NCI-H524 treated with DMSO at 0.1 percent for 48 hours (cell line): Measurements from ENCODE around the gene THAP9.

ENCODE experiments used
- DNase-seq: peaks from one replicate; lab custom pipeline; 2025; lab: John Stamatoyannopoulos, UW

THAP9 gene

GRCh38 chr4:82957045-82957444 lies 56.5 kb downstream of the THAP9 start:
- DNase-seq = no peak

DNA sequence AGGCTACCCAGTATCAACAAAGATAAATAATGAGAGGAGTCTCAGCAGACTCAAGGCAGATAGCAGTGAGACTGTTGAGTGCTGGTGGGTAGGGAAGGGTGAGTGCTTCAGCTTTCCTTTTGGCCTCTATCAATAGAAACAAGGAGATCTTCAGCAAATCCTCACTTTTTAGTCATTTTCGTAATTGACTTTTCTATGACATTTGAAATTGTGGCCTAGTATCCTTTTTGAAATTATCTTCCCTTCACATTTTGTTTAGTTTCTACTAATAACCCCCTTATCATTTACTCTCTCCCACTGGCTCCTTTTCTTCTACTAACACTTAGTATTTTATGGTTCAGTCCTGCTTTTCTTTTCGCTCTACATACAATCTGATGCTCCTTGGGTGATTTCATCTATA lies 65.2 kb downstream of the THAP9 start:
- no peak for DNase-seq

DNA sequence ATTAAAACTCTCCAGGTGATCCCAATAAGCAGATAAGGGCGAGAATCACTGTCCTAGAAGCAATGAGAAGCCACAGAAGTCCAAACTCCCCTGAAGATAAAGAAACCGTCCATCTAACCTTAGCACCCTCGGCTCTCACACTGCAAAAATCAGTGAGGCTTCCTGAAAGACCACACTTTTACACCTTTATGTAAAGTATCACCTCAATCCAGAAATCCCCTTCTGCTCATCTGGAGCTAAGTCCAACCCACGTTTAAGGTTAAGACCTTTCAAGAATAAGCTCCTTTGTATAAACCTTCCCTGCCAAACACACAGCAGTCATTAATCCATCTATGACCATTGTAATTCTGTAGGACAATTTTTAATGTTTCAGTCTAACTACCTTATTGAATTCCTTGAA lies 68.4 kb downstream of the THAP9 start:
- DNase-seq = no peak

GRCh38 chr4:82969414-82969813 lies 68.9 kb downstream of the THAP9 start:
- DNase-seq = no peak
